NCI-H226 (cell line): ENCODE results near the gene CD300LD.
"Not testable (repeated sequence)": the region's sequence is repeated elsewhere in the genome, so short reads cannot be mapped to it uniquely, and the experiment has no call there.

Experiments
- DNase-seq: peaks from one replicate; pipeline ENCODE4 v3.0.0-alpha.2; 2015

Gene CD300LD

GRCh38 chr17:74592087-74592990, at the start of gene CD300LD:
Gene CD300LD, minus strand, starts transcription at chr17:74592283. Its CDS starts 81 bp downstream, at chr17:74592202.
- DNase-seq = no peak

DNA sequence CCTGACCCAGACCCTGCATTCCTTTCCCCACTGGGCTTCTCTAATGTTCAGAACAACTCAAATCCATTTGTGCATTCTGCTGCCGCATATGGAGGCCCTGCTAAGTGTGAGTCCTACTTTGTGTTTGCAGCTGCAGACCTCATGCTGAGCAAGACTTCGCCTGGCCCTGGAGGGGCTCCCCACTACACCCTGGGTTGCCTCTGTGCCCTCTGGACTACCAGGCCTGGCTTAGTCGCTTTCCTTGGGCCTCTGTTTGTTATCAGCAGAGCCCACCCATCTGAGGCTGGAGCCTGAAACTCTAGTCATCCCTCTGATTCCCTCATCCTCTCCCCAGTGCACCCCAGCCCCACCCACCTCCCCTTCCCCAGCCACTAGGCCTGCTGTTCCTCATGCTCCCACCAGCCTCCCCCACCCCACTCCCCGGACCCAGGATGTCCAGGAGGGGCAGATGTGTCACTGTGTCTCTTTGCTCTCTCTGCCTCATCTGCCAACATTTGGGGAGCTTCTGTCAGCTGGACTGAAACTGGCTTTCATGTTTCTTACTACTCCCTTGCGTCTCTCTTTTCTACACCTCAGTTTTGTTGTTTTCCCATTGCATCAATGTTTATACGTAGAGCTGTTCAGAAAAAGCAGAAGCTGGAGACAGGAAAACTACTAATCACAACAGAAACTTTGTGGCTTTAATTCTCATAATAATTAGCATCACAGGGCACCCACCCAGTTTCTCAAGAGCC, 49.3 kb upstream of the CD300LD start:
- DNase-seq = no peak

GRCh38 chr17:74639704-74640151, 47.6 kb upstream of the CD300LD start:
- no peak for DNase-seq

- DNase-seq = no peak
Measured at GRCh38 chr17:74637926-74638325, 45.8 kb upstream of the CD300LD start.

GRCh38 chr17:74637265-74637664, 45.2 kb upstream of the CD300LD start:
- no peak for DNase-seq

- not testable (repeated sequence) for DNase-seq
Measured at GRCh38 chr17:74636541-74637085, 44.5 kb upstream of the CD300LD start.

- DNase-seq = no peak
Measured at GRCh38 chr17:74635418-74635817, 43.3 kb upstream of the CD300LD start.

DNA sequence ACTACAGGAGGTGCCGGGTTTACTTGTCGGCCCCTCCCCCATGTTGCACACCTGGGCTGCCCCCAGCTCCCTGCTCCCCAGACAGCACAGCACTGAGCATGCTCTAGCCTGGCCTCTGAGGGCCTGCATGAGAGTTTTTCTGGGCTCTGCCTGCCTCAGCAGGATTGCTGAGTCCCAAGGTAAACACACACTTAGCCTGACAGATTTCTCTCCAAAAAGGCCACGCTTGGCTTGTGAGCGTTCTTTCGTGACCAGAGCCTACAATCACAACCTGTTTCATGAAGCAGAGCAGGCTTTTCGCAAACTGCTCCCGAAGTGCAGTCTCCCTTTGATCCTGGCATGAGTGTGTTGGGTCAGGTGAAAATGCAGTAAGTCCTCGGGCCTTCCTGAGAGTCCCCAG, 41.2 kb upstream of the CD300LD start:
- DNase-seq = no peak

GRCh38 chr17:74632617-74633016, 40.5 kb upstream of the CD300LD start:
- no peak for DNase-seq

- no peak for DNase-seq
Measured at GRCh38 chr17:74631468-74632450, 39.7 kb upstream of the CD300LD start.

- not testable (repeated sequence) for DNase-seq
Measured at GRCh38 chr17:74630251-74630650, 38.2 kb upstream of the CD300LD start.

DNA sequence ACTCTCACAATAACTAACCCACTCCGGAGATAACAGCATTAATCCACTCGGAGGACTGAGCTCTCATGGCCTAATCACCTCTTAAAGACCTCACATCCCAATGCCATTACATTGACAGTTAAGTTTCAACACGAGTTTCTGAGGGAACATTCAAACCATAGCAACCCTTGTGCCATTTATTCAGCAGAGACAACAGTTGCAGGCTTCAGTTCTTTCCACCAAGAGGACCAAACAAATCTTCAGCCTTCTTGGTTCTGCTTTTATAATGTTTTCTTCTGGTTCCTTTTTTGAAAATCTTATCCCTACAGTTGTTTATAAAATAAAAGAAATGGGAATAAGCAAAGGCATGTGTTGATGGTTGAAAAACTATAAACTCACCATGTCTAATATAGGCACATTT, 33.6 kb upstream of the CD300LD start:
- no peak for DNase-seq

DNA sequence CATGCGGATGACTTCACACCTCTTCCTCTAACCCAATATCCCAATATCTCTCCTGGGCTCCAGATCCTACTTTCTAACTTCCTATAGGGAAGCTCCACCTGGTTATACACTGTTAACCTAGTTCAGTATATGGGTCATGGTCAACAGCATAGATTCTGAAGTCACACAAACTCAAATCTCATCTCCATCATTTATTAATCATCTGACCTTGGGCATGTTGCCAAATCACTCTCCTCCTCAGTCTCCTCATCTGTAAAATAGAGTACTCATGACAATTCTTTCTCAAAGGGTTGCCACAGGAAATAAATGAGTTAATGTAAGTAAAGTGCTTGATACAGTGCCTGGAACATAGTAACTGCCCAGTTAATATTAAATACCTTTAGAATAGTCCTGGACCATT, 32.0 kb upstream of the CD300LD start:
- no peak for DNase-seq

DNA sequence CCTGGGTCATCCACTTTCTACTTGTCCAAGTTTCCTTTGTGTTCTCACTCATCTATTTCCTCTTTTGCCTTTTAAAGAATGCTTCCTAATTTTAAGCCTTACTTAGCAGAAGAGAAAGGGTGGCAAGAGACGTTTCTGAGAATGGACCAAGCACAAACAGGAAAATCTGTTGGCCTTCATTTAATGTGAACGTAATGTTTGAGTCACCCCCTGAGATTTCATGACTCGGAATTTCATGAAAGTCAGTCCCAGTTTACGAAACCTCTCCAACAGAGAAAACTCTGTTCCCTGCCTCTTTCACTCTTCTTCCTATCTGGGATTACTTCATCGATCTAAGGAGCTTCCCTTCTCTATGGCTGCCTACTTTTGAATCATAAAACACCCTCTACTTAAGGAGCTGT, 31.6 kb upstream of the CD300LD start, which contains the start of gene CD300E:
CD300E (minus strand) TSS at position 46 of the 401 bp plus-strand sequence. CDS start 117 bp downstream, outside the sequence.
- DNase-seq = no peak

GRCh38 chr17:74619077-74619673, 27.1 kb upstream of the CD300LD start:
- DNase-seq = no peak

DNA sequence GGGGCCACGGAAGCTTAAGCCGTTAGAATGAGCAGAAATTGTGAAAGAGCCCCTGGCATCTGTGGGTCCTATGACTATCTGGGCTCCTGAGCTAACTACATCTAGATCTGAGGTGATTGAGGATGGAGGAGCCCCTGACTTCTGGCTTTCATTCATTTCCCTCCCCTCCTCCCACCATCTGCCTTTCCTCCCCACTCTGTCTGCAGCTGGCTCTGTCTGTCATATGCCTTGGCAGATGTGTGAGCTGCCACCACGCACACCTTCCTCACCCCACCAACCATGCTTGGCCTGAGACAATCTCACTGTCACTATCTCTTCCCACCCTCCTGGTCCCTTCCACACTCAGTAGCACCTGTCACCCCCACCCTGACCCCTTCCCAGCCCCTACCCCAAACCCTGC, 26.4 kb upstream of the CD300LD start:
- no peak for DNase-seq

DNA sequence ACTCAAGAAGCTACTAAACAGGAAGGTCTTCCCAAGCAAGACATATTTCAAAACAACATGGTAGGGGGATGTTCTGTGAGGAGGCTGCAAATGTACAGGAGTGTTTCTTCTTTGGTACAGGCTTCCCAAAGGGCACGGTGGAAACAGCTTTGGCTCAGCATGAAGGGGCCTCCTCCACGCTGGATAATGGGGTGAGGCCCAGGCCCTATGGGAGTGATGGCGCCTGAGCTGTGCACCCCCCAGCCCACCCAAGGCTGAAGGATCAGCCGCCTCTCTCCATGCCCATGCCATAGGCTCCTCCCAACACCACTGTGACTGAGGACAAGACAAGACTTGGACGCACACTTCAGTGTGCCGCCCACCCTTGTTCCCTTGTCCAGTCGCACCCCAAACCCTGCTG, 24.6 kb upstream of the CD300LD start:
- no peak for DNase-seq

- no peak for DNase-seq
Measured at GRCh38 chr17:74612046-74612445, 20.0 kb upstream of the CD300LD start.

DNA sequence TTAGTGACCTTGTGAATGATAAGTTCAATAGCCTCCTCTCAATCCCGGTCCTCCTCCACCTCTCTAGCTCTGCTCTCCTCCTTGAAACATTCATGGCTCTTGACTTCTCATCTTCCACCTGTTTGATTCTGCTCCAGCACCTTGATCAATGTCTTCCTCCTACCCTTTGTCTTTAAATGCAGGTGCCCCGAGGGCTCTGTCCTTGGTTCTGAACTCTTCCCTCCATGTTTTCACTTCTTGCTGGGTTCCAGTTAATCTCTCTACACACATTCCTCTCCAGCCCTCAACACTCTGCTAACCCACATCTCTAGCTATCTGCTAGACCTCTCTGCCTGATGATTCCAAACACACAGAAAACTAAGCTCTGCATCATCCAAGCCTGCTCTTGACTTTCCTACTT, 18.0 kb upstream of the CD300LD start:
- DNase-seq = no peak

GRCh38 chr17:74608511-74608910, 16.4 kb upstream of the CD300LD start:
- DNase-seq = no peak

DNA sequence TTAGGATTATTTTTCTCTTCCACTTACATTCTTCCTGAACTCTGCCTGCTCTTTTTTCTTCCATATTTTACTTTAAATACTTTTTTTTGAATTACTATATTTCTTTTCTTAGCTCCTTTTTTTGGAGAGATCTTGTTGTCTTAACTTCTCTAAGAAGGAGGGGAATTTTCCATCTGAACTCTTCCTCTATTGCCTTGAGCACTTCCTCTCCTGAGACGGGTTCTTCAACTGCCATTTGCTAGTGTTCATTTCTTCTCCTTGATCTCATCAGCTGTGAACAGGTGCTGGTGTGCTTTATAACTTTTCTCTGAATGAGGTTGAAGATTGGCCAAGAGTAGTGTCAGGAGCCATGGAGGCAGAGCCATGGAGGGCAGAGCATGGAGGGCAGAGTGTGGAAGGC, 15.1 kb upstream of the CD300LD start:
- DNase-seq = no peak

DNA sequence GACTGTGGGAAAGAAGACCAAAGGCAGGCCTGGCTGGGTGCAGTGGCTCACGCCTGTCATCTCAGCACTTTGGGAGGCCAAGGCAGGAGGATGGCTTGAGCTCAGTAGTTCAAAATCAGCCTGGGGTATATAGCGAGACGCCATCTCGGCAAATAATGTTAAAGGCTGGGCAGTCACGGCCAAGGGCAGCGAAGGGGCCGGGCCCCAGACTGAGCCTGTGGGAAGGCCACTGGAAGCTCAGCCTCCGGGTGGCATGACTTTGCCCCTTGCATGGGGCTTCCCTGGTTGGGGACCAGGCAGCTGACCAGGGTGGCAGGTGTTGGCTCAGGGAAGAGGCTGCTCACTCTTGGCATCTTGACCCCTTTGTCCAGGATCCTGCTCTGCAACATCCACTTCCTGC, 14.0 kb upstream of the CD300LD start:
- no peak for DNase-seq
